Measurements from ENCODE around the gene EPB42.
"Not testable (repeated sequence)": the region's sequence is repeated elsewhere in the genome, so short reads cannot be mapped to it uniquely, and the experiment has no call there.

DNA sequence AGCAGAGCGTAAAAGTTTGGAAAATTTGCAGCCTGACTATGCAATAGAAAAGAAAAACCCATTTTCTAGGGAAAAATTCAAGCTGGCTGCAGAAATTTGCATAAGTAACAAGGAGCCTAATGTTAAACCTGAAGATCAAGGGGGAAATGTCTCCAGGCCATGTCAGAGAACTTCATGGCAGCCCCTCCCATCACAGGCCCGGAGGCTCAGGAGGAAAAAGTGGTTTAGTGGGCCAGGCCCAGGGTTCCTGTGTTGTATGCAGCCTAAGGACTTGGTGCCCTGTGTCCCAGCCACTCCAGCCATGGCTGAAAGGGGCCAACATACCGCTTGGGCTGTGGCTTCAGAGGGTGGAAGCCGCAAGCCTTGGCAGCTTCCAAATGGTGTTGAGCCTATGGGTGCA is 22.3 kb downstream of the EPB42 start:
- not testable (repeated sequence) for TF ChIP-seq POLR2AphosphoS5 (IDR thresholded peaks at IDR 0.05; ENCODE audit: low read depth, low read length); EZH2phosphoT487 (IDR thresholded peaks at IDR 0.05; ENCODE audit: borderline replicate concordance); EZH2 (IDR thresholded peaks at IDR 0.05); ZFX (IDR thresholded peaks at IDR 0.05); POLR2A (IDR thresholded peaks at IDR 0.05; ENCODE audit: borderline replicate concordance, extremely low read depth, insufficient read depth, insufficient read length)
- TF ChIP-seq, protein P1, sequence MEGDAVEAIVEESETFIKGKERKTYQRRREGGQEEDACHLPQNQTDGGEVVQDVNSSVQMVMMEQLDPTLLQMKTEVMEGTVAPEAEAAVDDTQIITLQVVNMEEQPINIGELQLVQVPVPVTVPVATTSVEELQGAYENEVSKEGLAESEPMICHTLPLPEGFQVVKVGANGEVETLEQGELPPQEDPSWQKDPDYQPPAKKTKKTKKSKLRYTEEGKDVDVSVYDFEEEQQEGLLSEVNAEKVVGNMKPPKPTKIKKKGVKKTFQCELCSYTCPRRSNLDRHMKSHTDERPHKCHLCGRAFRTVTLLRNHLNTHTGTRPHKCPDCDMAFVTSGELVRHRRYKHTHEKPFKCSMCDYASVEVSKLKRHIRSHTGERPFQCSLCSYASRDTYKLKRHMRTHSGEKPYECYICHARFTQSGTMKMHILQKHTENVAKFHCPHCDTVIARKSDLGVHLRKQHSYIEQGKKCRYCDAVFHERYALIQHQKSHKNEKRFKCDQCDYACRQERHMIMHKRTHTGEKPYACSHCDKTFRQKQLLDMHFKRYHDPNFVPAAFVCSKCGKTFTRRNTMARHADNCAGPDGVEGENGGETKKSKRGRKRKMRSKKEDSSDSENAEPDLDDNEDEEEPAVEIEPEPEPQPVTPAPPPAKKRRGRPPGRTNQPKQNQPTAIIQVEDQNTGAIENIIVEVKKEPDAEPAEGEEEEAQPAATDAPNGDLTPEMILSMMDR (IDR thresholded peaks at IDR 0.05 in 2 of 3, conservative IDR thresholded peaks at IDR 0.05 in 1 of 3; ENCODE audit: borderline replicate concordance in 1 of 3, insufficient read depth in 1 of 3, low read depth in 2 of 3, low read length in 2 of 3): not testable (repeated sequence)
- TF ChIP-seq, protein P2, sequence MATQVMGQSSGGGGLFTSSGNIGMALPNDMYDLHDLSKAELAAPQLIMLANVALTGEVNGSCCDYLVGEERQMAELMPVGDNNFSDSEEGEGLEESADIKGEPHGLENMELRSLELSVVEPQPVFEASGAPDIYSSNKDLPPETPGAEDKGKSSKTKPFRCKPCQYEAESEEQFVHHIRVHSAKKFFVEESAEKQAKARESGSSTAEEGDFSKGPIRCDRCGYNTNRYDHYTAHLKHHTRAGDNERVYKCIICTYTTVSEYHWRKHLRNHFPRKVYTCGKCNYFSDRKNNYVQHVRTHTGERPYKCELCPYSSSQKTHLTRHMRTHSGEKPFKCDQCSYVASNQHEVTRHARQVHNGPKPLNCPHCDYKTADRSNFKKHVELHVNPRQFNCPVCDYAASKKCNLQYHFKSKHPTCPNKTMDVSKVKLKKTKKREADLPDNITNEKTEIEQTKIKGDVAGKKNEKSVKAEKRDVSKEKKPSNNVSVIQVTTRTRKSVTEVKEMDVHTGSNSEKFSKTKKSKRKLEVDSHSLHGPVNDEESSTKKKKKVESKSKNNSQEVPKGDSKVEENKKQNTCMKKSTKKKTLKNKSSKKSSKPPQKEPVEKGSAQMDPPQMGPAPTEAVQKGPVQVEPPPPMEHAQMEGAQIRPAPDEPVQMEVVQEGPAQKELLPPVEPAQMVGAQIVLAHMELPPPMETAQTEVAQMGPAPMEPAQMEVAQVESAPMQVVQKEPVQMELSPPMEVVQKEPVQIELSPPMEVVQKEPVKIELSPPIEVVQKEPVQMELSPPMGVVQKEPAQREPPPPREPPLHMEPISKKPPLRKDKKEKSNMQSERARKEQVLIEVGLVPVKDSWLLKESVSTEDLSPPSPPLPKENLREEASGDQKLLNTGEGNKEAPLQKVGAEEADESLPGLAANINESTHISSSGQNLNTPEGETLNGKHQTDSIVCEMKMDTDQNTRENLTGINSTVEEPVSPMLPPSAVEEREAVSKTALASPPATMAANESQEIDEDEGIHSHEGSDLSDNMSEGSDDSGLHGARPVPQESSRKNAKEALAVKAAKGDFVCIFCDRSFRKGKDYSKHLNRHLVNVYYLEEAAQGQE (IDR thresholded peaks at IDR 0.05; ENCODE audit: low read depth): not testable (repeated sequence)

Measured in HCT116 (cell line).